Aorta (tissue), 5 donors: ENCODE data around the gene UGT1A1. TPM values are rescaled to one million over a fixed set of nuclear protein-coding genes. Genes with fewer than 3 reads are reported as not detected.

Experiments used
- ATAC-seq: fragments of 200-7000 bp; cut with Tn5 transposase; one replicate; pipeline ENCODE4 v1.9.1; 2022; ENCODE audit warnings: moderate library complexity; ENCODE audit not compliant: low FRiP score
- DNase-seq, 2 donors: peaks; one replicate each; pipeline ENCODE4 v3.0.0-alpha.2; 2020
- H3K27ac ChIP-seq, 2 donors: one replicate each; pipeline ENCODE4 v1.5.1; 2013; ENCODE audit warnings: low read length in 2 of 2, mild to moderate bottlenecking in 2 of 2, moderate library complexity in 2 of 2, control low read depth in 1 of 2, inconsistent platforms in 1 of 2, low read depth in 1 of 2
- H3K27me3 ChIP-seq, 2 donors: one replicate each; pipeline ENCODE4 v1.6.1; 2013; ENCODE audit warnings: control low read depth in 1 of 2, low read length in 1 of 2, mild to moderate bottlenecking in 1 of 2, moderate library complexity in 1 of 2; ENCODE audit not compliant: insufficient read depth in 2 of 2, control insufficient read depth in 1 of 2
- H3K36me3 ChIP-seq, 2 donors: one replicate each; pipeline ENCODE4 v1.6.1; 2013; ENCODE audit warnings: control low read depth in 1 of 2, low read length in 1 of 2, mild to moderate bottlenecking in 1 of 2; ENCODE audit not compliant: insufficient read depth in 2 of 2, control insufficient read depth in 1 of 2
- H3K4me1 ChIP-seq, 2 donors: one replicate each; pipeline ENCODE4 v1.6.1; 2013; ENCODE audit warnings: low read length in 2 of 2, control low read depth in 1 of 2, mild to moderate bottlenecking in 1 of 2, moderate library complexity in 1 of 2; ENCODE audit not compliant: insufficient read depth in 2 of 2, control insufficient read depth in 1 of 2
- H3K4me3 ChIP-seq, 2 donors: one replicate each; pipeline ENCODE4 v1.5.1; 2013; ENCODE audit warnings: low read length in 2 of 2, control low read depth in 1 of 2, mild to moderate bottlenecking in 1 of 2
- H3K9me3 ChIP-seq: one replicate; pipeline ENCODE4 v1.6.1; 2013; ENCODE audit warnings: mild to moderate bottlenecking, low read length; ENCODE audit not compliant: control insufficient read depth
- whole genome bisulfite sequencing, 2 donors: extraction: QIAGEN DNeasy Blood & Tissue Kit; methylation state at CpG; one replicate each; pipeline ENCODE4 v1.1.7; 2013; 5-methylcytosine and 5-hydroxymethylcytosine counted together
- intact Hi-C, 2 donors: fragments of 100-400 bp; cut with DNase I; formaldehyde crosslinking; loops; one replicate each; pipeline versions ENCODE4 v1.14.2 to v1.15.0; 2022
- polyA plus RNA-seq, 2 donors: library from polyadenylated mRNA; stranded (reverse); fragments of 200-250 nt; gene quantifications; one replicate each; pipeline ENCODE4 v1.2.3, GENCODE V29; 2013
- total RNA-seq, 2 donors: library from RNA; stranded (reverse); fragmentation: NEBNext Ultra II Directional; extraction: Animal tissue kit (Norgen Biotek cat#: 25700); gene quantifications; one replicate each; pipeline ENCODE4 v1.2.1, GENCODE V29; 2021
- donor health status: healthy with polysubstance abuse.
- donor health status: Bipolar disorder and iron deficiency.
- donor health status: DM: no; HTN: no; CAD: no.
- donor health status: DM: no; HTN: no; CAD: no.
- donor health status: DM: yes; HTN: yes; CAD: no.

UGT1A1 gene
- total and polyA plus RNA-seq, 4 donors, result 0.25 TPM; not detected in 3

DNA sequence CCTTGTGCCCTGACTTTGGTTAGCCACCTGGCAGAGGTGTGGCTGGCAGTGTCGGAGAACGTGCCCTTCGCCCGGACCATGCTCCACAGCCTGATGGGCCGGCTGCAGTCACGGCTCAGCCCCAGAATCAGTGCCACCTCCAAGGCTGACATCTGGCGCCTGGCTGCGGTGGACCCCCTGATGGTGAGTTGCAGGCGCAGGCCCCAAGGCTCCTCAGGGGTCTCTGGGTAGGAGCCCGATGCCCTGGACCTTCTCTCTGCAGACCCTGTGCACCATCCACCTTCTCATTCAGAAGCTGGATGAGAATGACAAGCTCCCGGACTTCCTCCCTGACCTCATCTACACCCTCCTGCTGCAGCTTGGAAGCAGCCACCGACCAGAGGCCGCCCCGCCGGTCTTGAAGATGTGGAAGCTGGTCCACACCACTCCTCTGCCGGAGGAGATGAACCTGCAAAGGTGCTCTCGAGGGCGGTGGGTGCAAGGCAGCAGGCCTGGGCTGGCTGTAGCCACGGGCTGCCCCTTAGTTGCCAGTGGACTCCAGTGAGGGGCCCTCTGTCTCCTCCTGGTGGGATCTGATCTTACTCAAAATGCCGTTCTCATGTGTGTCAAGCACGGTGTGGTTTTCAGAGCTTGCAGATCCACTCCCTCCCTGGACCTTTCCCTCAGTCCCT is 62.2 kb downstream of the UGT1A1 start:
- 86 to 91% methylated on average over 21 of the region's 21 CpGs for WGBS, 2 donors

More for the DNA sequence above, 62.2 kb downstream of the UGT1A1 start:
- Histone ChIP-seq H3K36me3 (no peaks in the 10 kb centered on the region), H3K9me3 (no peaks in the 10 kb centered on the region), H3K4me1 (no peaks in the 10 kb centered on the region), H3K4me3 (no peak overlapping the region), H3K27ac (no peak overlapping the region), H3K27me3 (no peaks in the 10 kb centered on the region)
- DNase-seq (peak; percentile 42 to 51), ATAC-seq (no peak)
- intact Hi-C loops, result no loop called here

Other genes with a start within 250 kb of the UGT1A1 start
- 10 to 100 TPM; 28.4 to 52.6 TPM for gene USP40, start 193.5 kb upstream of the UGT1A1 start, total RNA-seq
- gene USP40, start 193.5 kb upstream of the UGT1A1 start, polyA plus RNA-seq, result 10 to 100 TPM; 11.4 to 31.5 TPM
- not detected for gene UGT1A8, start 142.6 kb upstream of the UGT1A1 start, total RNA-seq
- 1 to 10 TPM in 1 of 2 donors, not detected in 1; 1.0 TPM for gene UGT1A8, start 142.6 kb upstream of the UGT1A1 start, polyA plus RNA-seq
- gene UGT1A10, start 123.8 kb upstream of the UGT1A1 start, total RNA-seq, result not detected
- under 1 TPM in 1 of 2 donors, not detected in 1; 0.38 TPM for gene UGT1A10, start 123.8 kb upstream of the UGT1A1 start, polyA plus RNA-seq
- gene UGT1A9, start 88.4 kb upstream of the UGT1A1 start, total RNA-seq, result not detected
- not detected for gene UGT1A9, start 88.4 kb upstream of the UGT1A1 start, polyA plus RNA-seq
- not detected for gene UGT1A7, start 78.4 kb upstream of the UGT1A1 start, total RNA-seq
- gene UGT1A7, start 78.4 kb upstream of the UGT1A1 start, polyA plus RNA-seq, result 1 to 10 TPM in 1 of 2 donors, under 1 TPM in 1; 0.05 to 1.8 TPM
- not detected for gene UGT1A6, start 67.4 kb upstream of the UGT1A1 start, total RNA-seq
- gene UGT1A6, start 67.4 kb upstream of the UGT1A1 start, polyA plus RNA-seq, result under 1 TPM in 1 of 2 donors, not detected in 1; 0.33 TPM
- gene UGT1A5, start 47.4 kb upstream of the UGT1A1 start, total RNA-seq, result not detected
- not detected for gene UGT1A5, start 47.4 kb upstream of the UGT1A1 start, polyA plus RNA-seq
- gene UGT1A4, start 41.5 kb upstream of the UGT1A1 start, total RNA-seq, result not detected
- not detected for gene UGT1A4, start 41.5 kb upstream of the UGT1A1 start, polyA plus RNA-seq
- not detected for gene UGT1A3, start 31.2 kb upstream of the UGT1A1 start, total RNA-seq
- not detected for gene UGT1A3, start 31.2 kb upstream of the UGT1A1 start, polyA plus RNA-seq
- not detected for gene MROH2A, start 18.1 kb downstream of the UGT1A1 start, total RNA-seq
- gene MROH2A, start 18.1 kb downstream of the UGT1A1 start, polyA plus RNA-seq, result not detected
- 1 to 10 TPM; 1.1 TPM for gene HJURP, start 94.3 kb downstream of the UGT1A1 start, total RNA-seq
- gene HJURP, start 94.3 kb downstream of the UGT1A1 start, polyA plus RNA-seq, result not detected
- not detected for gene TRPM8, start 157.1 kb downstream of the UGT1A1 start, total RNA-seq
- not detected for gene TRPM8, start 157.1 kb downstream of the UGT1A1 start, polyA plus RNA-seq